Suppressor macrophage (primary cell): Measurements from ENCODE around the gene MYADML2.
A peak's percentile ranks its signal among the peaks of the same experiment; 100 is the strongest.

Experiments
- DNase-seq, 4 experiments: peaks; one replicate each; pipeline ENCODE4 v3.0.0-alpha.2; 2020 to 2022

MYADML2 gene

DNA sequence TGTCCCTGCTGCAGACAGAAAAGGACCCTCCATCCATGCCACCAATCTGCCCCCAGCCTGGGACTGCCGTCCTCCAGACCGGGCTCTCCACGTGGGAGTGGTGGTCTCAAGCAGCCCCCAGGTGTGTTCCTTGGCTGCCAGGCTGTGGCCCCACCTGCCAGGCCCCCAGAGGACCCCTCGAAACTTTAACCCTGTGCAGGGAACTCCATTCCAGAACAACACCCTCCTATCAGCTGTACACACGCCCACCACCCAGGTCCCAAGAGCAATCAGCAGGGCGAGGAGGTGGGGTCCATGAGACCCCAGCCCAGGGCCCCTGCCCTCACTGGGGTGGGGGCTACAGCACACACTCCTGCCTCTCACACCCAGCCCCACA lies 11.3 kb downstream of the MYADML2 start:
- no peak for DNase-seq

GRCh38 chr17:81934850-81935708 lies 12.0 kb downstream of the MYADML2 start:
- DNase-seq, result no peak

DNA sequence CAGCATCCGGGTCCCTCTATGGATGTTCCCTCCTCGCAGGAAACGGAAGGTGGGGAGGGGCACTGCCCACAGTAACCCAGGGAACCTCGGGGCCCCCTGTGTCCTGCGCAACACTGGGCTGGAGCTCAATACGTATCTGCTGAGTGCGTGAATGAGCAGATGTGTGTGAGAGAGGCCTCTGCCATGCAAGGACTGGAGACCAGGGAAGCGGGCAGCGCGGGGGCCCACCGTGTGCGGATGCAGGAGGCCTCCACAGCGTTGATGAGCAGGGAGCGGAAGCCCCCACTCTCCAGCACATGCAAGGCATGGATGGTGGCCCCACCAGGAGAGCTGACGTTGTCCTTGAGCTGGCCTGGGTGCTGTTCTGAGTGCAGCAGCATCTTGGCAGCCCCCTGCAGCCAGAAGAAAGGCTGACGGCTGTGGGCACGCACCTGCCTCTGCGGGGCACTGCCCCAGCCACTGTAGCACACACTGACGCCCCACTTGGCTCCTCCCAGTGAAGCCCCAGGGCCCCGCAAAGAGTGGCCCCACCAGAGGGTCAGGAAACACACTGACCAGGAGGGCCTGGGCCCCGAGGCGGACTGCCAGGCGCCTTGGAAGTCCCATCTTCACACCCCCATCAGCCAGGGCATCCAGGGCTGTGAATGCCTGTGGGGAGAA lies 12.8 kb downstream of the MYADML2 start:
- DNase-seq, result no peak

GRCh38 chr17:81933178-81933699 lies 13.8 kb downstream of the MYADML2 start:
- DNase-seq, result no peak

GRCh38 chr17:81932333-81932983 lies 14.6 kb downstream of the MYADML2 start:
- no peak for DNase-seq

DNA sequence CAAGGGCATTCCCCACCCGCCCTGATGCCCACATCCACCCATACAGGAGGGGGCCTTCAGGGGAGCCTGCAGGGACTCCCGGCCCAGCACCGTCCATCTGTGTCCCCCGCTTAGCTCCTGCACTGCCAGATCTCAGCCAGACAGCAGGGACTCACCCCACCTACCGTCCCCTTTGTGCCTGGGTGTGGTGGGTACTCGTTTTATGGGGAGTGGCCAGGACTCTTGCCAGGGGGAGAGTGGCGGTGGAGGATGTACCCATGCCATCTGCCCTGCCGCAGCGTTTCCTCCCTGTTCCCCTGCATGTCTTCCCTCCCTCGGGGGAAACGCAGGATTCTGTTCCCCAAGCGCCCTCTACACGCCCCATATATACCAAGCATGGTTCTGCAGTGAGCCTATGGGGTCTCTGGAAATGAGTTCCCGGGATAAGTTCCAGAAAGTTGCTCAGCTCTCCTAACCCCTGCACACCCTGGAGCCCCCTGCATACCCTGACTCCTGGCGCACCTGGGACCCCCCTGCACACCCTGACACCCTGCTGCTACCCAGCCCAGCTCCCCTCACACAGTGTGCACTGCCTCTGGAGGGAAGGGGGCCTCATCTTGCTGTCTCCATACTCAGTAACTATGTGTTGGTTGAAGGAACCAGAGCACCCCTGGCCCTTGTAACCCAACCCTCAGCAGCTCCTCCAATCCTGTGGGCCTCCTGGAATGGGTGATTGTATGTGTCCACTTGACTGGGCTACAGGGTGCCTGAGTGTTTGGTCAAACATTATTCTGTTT lies 15.3 kb downstream of the MYADML2 start:
- no peak for DNase-seq

DNA sequence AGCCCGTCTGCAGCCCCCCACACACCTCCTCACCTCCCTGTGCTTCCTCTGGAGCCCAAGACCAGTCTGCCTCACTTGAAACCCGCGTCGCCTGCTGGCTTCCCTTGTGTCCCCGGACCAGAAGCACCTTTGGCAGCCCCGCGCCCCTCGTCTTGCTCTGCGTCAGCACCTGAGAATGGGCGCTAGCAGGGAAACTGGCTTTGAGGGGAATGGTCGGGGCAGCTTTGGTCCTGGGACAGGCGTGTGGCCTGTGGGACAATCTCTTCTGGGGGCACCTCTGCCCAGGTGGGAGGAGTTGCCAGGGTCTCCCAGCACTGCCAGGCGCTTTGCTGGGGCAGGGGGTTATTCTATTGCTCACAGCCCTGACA lies 15.9 kb downstream of the MYADML2 start:
- no peak for DNase-seq

DNA sequence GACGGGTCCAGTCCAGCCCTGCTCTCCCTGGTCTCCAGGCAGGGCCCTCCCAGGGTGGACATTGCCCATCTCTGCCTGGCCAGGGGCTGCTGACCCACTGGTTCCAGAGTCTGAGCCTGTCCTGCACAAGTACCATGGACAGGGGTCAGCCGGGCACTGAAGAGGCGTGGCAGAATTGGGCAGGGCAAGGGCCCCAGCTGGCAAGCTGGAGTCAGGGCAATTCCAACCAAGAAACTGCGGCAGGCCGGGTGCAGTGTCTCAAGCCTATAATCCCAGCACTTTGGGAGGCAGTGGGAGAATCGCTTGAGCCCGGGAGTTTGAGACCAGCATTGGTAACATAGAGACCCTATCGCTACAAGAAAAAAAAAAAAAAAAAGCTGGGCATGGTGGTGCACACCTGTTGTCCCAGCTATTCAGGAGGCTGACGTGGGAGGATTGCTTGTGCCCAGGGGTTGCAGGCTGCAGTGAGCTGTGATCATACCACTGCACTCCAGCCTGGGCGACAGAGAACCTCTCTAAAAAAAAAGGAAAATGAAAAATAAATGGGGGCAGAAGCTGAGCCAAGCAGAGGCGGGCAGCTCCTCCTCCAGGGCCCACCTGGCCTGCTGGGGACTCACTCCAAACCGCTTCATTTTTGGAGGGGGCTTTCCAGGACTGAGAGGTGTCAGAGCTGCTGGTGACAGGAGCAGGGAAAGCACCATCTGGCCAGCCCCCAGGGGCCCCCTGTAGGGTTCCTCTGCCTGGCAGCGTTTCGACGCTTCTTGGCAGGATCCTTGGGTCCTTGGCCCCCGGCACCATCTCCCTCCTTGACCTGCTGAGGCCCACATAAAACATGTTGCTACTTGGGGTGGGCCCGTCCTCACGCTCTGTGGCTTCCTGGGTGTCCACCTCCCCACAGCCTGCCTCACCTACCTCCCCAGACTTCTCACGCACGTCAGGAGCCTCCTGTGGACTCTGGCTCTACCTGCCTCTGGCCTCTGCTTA lies 16.6 kb downstream of the MYADML2 start:
- peak in 3 of 4 experiments; percentile 21 to 47 (median 31) for DNase-seq

GRCh38 chr17:81929253-81930141 lies 17.5 kb downstream of the MYADML2 start:
- no peak for DNase-seq

- DNase-seq, result no peak
Measured at GRCh38 chr17:81928544-81929252, 18.3 kb downstream of the MYADML2 start.

GRCh38 chr17:81927653-81928543 lies 19.1 kb downstream of the MYADML2 start, which contains the start of gene MAFG:
TSS of gene MAFG (minus strand) at chr17:81927735. CDS start at chr17:81923185, 4,550 bp downstream.
- peak; percentile 97 to 99 (median 98) for DNase-seq

- peak in 1 of 4 experiments; percentile 45 for DNase-seq
Measured at GRCh38 chr17:81927152-81927652, 19.8 kb downstream of the MYADML2 start.

- peak; percentile 85 to 92 (median 91) for DNase-seq
Measured at GRCh38 chr17:81926451-81927151, 20.4 kb downstream of the MYADML2 start.

GRCh38 chr17:81925860-81926450 lies 21.1 kb downstream of the MYADML2 start:
- no peak for DNase-seq

GRCh38 chr17:81924557-81925532 lies 22.2 kb downstream of the MYADML2 start:
- DNase-seq, result peak in 3 of 4 experiments; percentile 24 to 51 (median 32)
